GM06990 (cell line): ENCODE data around the gene RNF126.

Source experiments
- DNase-seq: peaks from one replicate; pipeline ENCODE4 v3.0.0-alpha.2; 2011; ENCODE audit not compliant: insufficient read length; ENCODE audit errors: extremely low read depth
- H3K27me3 ChIP-seq: replicated peaks from 2 replicates; pipeline ENCODE4 v1.6.0; 2011; ENCODE audit warnings: low read length; ENCODE audit not compliant: control insufficient read depth, insufficient read depth
- H3K36me3 ChIP-seq: 2 replicates; pipeline ENCODE4 v1.5.1; 2011; ENCODE audit warnings: low read length; ENCODE audit not compliant: control insufficient read depth, insufficient read depth
- H3K4me3 ChIP-seq: replicated peaks from 2 replicates; pipeline ENCODE4 v1.5.1; 2011; ENCODE audit warnings: low read depth, mild to moderate bottlenecking, control low read depth, low read length
- TF ChIP-seq, protein P1 (sequence below): IDR thresholded peaks from 2 replicates; pipeline ENCODE4 v1.5.1; 2011; ENCODE audit warnings: low read length, control low read depth, mild to moderate bottlenecking, inconsistent platforms; ENCODE audit not compliant: insufficient read depth, poor library complexity, severe bottlenecking

The RNF126 gene

DNA sequence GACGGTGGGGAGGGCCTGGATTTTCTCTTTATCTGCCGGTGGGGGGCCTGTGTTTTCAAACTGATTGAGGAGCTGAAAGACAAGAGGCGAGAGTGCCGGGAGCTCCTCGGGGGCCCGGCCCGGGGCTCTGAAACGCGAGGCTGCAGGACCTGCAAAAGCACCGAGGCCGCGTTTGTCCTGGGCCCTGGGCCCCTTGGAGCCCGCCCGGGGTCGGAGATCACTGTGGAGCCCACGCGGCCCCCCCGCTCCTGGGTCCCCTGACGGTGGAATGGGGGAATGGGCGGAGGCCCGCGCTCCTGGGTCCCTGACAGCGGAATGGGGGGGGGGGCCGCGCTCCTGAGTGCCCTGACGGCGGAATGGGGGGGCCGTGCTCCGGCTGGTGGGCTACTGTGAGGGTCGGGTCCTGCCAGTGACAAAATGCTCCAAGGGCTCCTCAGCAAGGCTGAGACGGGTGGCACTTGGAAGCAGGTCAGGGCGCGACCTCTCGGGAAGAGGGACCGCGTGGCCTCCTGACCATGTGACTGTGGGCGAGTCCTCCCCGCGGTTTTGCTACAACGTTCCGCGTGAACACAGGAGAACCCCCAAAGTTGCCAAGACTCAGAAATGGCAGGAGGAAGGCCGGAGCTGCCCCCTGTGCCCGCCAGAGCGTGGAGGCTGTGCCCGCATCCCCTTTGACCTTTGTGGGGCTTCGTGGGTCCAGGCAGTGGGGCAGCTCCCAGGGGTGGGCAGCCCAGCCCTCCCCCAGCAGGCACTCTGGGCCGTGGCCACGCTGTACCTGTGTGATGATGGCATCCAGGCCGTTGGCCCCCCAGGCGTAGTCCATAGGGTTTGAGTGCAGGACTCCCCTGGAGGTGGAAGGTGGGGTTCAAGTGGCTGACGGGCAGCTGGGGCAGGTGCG, 13.9 kb downstream of the RNF126 start:
- H3K27me3 ChIP-seq: no peaks in the 10 kb centered on the region
- TF ChIP-seq, protein P1, sequence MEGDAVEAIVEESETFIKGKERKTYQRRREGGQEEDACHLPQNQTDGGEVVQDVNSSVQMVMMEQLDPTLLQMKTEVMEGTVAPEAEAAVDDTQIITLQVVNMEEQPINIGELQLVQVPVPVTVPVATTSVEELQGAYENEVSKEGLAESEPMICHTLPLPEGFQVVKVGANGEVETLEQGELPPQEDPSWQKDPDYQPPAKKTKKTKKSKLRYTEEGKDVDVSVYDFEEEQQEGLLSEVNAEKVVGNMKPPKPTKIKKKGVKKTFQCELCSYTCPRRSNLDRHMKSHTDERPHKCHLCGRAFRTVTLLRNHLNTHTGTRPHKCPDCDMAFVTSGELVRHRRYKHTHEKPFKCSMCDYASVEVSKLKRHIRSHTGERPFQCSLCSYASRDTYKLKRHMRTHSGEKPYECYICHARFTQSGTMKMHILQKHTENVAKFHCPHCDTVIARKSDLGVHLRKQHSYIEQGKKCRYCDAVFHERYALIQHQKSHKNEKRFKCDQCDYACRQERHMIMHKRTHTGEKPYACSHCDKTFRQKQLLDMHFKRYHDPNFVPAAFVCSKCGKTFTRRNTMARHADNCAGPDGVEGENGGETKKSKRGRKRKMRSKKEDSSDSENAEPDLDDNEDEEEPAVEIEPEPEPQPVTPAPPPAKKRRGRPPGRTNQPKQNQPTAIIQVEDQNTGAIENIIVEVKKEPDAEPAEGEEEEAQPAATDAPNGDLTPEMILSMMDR: no peak
- peaks cover 30% of the 10 kb centered on the region for H3K36me3 ChIP-seq
- DNase-seq: no peak
- no peak overlapping the region for H3K4me3 ChIP-seq

DNA sequence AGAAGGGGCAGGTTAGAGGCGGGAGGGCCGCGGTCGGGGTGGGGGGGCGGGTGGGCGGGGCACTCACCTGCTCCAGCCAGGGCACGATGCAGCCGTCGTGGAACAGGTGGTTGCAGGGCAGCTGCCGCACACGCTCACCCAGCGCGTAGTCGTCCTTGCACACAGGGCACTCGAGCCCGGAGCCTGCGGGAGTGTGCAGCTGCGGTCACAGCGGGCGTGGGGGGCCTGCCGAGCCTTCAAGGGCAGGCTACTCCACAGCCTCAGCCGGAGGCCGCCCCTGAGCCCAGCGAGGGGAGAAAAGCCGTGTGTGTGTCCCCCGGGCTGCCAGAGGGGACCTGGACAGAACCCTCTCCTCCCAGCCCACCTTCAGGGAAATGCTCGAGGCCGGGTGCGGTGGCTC, 14.7 kb downstream of the RNF126 start:
- no peak for DNase-seq
- no peaks in the 10 kb centered on the region for H3K27me3 ChIP-seq
- no peak overlapping the region for H3K4me3 ChIP-seq
- TF ChIP-seq, protein P1: no peak
- peaks cover 27% of the 10 kb centered on the region for H3K36me3 ChIP-seq

GRCh38 chr19:647566-648284, 15.3 kb downstream of the RNF126 start:
- TF ChIP-seq, protein P1: no peak
- no peak overlapping the region for H3K4me3 ChIP-seq
- peak; percentile 19 for DNase-seq
- no peaks in the 10 kb centered on the region for H3K27me3 ChIP-seq
- H3K36me3 ChIP-seq: peaks cover 25% of the 10 kb centered on the region

GRCh38 chr19:646779-647565, 16.0 kb downstream of the RNF126 start:
- no peak for DNase-seq
- no peak overlapping the region for H3K4me3 ChIP-seq
- TF ChIP-seq, protein P1: no peak
- peaks cover 20% of the 10 kb centered on the region for H3K36me3 ChIP-seq
- H3K27me3 ChIP-seq: no peaks in the 10 kb centered on the region

- Histone ChIP-seq H3K4me3 (no peak overlapping the region), H3K27me3 (no peaks in the 10 kb centered on the region), H3K36me3 (peaks cover 18% of the 10 kb centered on the region)
- DNase-seq: no peak
- TF ChIP-seq, protein P1: no peak
Measured at GRCh38 chr19:645912-646778, 16.9 kb downstream of the RNF126 start.
